Skeletal muscle tissue (tissue), 4 donors: ENCODE measurements around the gene ADH1A. TPM values are rescaled to one million over a fixed set of nuclear protein-coding genes. Genes with fewer than 3 reads are reported as not detected.
A peak's percentile ranks its signal among the peaks of the same experiment; 100 is the strongest.
"Not testable (repeated sequence)": the region's sequence is repeated elsewhere in the genome, so short reads cannot be mapped to it uniquely, and the experiment has no call there.

Experiments used
- H3K27ac ChIP-seq: one replicate; pipeline ENCODE4 v1.7.0; 2013; ENCODE audit warnings: mild to moderate bottlenecking, low read depth, low read length, inconsistent platforms
- H3K27me3 ChIP-seq, 3 donors: one replicate each; pipeline ENCODE4 v1.7.0; 2013; ENCODE audit warnings: low read length in 3 of 3; ENCODE audit not compliant: control insufficient read depth in 3 of 3, insufficient read depth in 3 of 3
- H3K36me3 ChIP-seq, 3 donors: one replicate each; pipeline ENCODE4 v1.7.0; 2013; ENCODE audit warnings: low read length in 3 of 3; ENCODE audit not compliant: control insufficient read depth in 3 of 3, insufficient read depth in 3 of 3
- H3K4me1 ChIP-seq, 3 donors: one replicate each; pipeline ENCODE4 v1.7.0; 2013; ENCODE audit warnings: low read length in 3 of 3, mild to moderate bottlenecking in 3 of 3; ENCODE audit not compliant: control insufficient read depth in 3 of 3, insufficient read depth in 3 of 3
- H3K4me3 ChIP-seq, 3 donors: one replicate each; pipeline ENCODE4 v1.7.0; 2013; ENCODE audit warnings: low read length in 3 of 3
- H3K9ac ChIP-seq, 3 donors: one replicate each; pipeline ENCODE4 v1.7.0; 2013; ENCODE audit warnings: low read length in 3 of 3, mild to moderate bottlenecking in 3 of 3, moderate library complexity in 2 of 3, low read depth in 1 of 3
- H3K9me3 ChIP-seq, 3 donors: one replicate each; pipeline ENCODE4 v1.7.0; 2013; ENCODE audit warnings: low read length in 3 of 3; ENCODE audit not compliant: control insufficient read depth in 3 of 3
- total RNA-seq: library from RNA; depleted of rRNA; stranded (reverse); fragments of >200 nt; gene quantifications from one replicate; pipeline ENCODE4 v1.2.3, GENCODE V29; 2014
- donor health status: Osteomylitis.

ADH1A gene
- total RNA-seq, 1 donor from 2014 or later: 0.52 TPM

DNA sequence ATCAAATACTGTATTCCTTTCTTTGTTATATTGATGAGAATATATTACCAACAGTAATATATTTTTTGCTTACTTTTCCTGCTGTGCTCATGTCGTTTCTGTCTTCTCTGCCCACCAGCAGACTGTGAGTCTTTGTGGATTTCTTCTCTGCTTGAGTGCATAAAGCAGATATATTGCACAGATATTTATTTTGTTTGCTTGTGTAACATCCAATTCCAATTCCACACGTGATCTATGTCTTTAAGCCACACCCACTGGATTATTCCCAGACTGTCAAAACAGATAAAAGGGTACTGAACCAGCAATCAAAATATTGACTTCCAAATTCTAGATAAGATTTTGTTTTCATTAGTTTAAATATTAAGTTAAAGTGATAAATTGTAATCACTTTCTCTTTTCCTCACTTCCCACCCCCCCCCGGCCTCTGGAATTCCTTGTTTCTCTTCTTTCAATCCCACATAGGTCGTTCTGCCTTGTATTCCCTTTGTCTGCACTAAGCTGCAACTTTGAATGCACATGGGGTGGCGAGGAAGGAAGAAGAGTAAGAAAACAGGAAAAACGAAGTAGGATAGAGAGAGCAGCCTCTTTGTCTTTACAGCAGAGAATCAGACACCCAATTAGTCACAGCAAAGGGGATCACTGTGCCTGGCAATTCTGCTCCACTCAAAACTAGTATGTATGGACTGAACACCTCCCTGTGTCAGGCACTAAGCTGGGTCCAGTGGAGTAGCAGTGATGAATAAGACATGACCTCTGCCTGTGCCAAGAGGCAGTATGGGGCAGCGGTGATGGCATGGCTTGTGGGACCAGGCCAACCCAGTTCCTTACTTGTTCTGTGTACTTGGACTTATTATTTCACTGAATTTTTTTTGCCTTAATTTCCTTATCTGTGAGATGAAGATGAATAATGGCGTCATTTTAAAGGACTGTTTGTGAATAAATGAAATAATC lies 30.7 kb upstream of the ADH1A start, which contains the start of gene ADH1B:
TSS of gene ADH1B (minus strand) at position 161 of the 951 bp plus-strand sequence. CDS start at position 91, 70 bp downstream.
- Histone ChIP-seq H3K27me3 (no peaks in the 10 kb centered on the region), H3K27ac (no peak within 1 kb of the TSS), H3K9ac (no peak within 1 kb of the TSS), H3K36me3 (no peaks in the 10 kb centered on the region), H3K4me1 (peaks cover 11 to 15% (median 12%) of the 10 kb centered on the region in 3 donors), H3K4me3 (peak within 1 kb of the TSS in 1 of 3 donors; percentile 46), H3K9me3 (no peaks in the 10 kb centered on the region)

DNA sequence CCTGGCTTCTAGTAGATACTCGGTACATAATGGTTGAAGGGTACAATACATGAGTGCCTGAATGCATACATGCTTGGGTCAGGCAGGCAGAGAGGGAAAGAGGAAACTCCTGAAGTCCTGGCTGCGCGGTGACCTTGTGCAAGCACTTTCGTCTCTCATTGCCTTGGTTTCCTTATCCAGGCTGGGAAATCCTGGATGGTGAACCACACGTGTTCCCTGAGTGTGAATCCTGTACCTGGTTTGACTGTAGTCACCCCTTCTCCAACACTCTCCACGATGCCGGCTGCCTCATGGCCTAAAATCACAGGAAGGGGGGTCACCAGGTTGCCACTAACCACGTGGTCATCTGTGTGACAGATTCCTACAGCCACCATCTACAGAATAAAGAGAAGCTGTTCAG lies 27.0 kb upstream of the ADH1A start:
- not testable (repeated sequence) for H3K27ac ChIP-seq, H3K27me3 ChIP-seq, H3K36me3 ChIP-seq, H3K4me1 ChIP-seq, H3K9me3 ChIP-seq, H3K4me3 ChIP-seq, H3K9ac ChIP-seq

DNA sequence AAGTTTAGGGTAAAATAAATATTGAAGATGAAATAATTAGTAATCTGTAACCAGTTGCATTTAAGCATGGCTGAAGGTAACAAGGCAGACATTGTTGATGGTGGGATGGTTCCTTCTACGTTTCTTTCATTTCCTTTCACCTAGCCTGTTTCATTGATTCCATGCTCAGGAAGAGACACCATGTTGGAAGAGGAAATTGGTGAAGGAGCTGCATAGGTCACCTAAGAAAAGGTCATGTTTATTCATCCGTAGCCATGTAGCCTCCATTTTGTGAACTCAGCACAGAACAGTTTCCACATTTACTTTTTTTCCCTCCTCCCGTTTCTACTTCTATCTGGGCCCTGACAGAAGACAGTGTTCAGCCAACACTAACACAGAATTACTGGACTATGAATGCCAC lies 26.6 kb upstream of the ADH1A start:
- Histone ChIP-seq H3K9ac (no peak overlapping the region), H3K4me3 (no peak overlapping the region), H3K27me3 (no peaks in the 10 kb centered on the region), H3K36me3 (no peaks in the 10 kb centered on the region), H3K9me3 (no peaks in the 10 kb centered on the region), H3K27ac (no peak overlapping the region), H3K4me1 (no peaks in the 10 kb centered on the region)

DNA sequence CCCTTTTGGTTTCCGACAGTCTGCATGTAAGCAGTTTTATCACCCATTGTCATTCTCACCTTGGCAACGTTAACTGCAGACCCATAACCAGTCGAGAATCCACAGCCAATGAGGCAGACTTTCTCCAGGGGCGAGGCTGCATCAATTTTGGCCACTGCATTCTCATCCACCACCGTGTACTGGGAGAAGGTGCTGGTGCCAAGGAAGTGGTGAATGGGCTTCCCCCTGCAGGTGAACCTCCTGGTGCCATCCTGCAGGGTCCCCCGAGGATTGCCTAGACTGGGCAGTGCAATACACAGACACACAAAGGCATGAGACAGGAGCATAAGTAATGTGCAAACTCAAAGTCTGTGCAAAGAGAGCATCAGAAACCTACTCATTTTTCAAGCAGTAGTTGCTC lies 25.1 kb upstream of the ADH1A start:
- no peaks in the 10 kb centered on the region for H3K4me1 ChIP-seq
- H3K9me3 ChIP-seq: no peaks in the 10 kb centered on the region
- no peak overlapping the region for H3K9ac ChIP-seq
- H3K4me3 ChIP-seq: no peak overlapping the region
- no peaks in the 10 kb centered on the region for H3K36me3 ChIP-seq
- H3K27me3 ChIP-seq: no peaks in the 10 kb centered on the region
- no peak overlapping the region for H3K27ac ChIP-seq

DNA sequence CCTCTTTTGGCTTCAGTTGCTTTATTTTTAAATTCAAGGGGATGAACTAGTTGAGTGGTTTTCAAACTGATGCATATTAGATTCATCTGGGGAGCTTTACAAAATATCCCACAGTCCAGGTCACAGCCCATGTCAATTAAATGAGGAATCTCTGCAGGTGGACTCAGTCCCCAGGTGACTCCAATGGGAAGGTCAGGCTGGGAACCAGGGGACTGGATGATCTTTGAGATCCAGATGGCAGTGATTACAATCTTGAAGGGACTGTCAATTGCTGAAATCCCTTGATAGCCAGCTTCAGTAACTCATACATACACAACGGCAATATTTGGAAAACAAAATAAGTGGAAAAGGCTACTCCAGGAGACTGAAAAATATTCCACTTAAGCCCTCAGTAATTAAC lies 23.4 kb upstream of the ADH1A start:
- Histone ChIP-seq H3K9me3 (no peaks in the 10 kb centered on the region), H3K27me3 (no peaks in the 10 kb centered on the region), H3K36me3 (no peaks in the 10 kb centered on the region), H3K4me3 (no peak overlapping the region), H3K27ac (no peak overlapping the region), H3K9ac (no peak overlapping the region), H3K4me1 (no peaks in the 10 kb centered on the region)

DNA sequence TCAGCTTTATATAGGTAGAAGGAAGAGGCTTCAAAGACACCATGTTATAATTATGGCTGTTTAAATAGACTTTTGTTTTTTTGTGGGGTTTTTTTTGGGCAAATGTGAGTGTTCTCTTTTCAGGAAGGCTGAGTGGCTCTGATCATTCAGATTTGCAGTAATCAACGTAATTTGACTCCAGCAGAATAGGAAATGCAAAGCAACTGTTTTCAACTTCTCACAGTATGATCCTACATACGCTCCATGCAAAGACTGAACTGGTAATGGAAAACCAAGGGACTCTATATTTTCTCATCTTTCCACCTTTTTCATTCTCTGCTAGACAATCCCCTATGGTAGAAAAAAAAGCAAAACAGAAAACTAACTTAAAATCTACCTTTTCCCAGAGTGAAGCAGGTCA lies 19.6 kb upstream of the ADH1A start:
- H3K9me3 ChIP-seq: no peaks in the 10 kb centered on the region
- no peak overlapping the region for H3K27ac ChIP-seq
- no peak overlapping the region for H3K4me3 ChIP-seq
- no peaks in the 10 kb centered on the region for H3K27me3 ChIP-seq
- no peak overlapping the region for H3K9ac ChIP-seq
- H3K36me3 ChIP-seq: no peaks in the 10 kb centered on the region
- no peaks in the 10 kb centered on the region for H3K4me1 ChIP-seq

DNA sequence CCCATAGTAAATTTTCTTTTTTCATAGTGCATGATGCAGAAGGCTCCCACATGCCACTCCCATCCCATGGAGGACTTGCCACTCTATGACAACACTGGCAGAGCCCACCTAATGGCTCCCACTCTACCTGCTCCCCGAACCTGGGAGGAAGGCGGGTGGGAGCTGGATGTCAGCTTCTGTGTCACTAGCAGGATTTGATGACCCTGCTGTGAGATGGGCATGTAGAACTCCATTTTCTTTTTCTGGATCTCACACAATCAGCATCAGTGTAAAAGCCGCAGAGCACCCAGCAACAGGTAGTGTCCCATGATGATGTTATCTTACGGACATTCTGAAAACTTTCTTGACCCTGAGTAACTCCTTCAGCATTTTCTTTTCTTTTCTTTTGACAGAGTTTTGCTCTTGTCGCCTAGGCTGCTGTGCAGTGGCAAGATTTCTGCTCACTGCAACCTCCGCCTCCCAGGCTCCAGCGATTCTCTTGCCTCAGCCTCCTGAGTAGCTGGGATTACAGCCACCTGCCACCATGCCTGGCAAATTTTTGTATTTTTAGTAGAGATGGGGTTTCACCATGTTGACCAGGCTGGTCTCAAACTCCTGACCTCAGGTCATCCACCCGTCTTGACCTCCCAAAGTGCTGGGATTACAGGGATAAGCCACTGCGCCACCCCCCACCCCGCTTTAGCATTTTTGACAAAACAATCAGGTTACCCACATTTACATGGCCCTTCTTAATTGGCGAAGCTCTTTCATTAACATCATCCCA lies 15.0 kb upstream of the ADH1A start:
- no peak overlapping the region for H3K4me3 ChIP-seq
- no peak overlapping the region for H3K27ac ChIP-seq
- H3K4me1 ChIP-seq: peaks cover 0 to 2% (median 0%) of the 10 kb centered on the region in 3 donors
- H3K9me3 ChIP-seq: no peaks in the 10 kb centered on the region
- H3K27me3 ChIP-seq: no peaks in the 10 kb centered on the region
- no peak overlapping the region for H3K9ac ChIP-seq
- no peaks in the 10 kb centered on the region for H3K36me3 ChIP-seq

DNA sequence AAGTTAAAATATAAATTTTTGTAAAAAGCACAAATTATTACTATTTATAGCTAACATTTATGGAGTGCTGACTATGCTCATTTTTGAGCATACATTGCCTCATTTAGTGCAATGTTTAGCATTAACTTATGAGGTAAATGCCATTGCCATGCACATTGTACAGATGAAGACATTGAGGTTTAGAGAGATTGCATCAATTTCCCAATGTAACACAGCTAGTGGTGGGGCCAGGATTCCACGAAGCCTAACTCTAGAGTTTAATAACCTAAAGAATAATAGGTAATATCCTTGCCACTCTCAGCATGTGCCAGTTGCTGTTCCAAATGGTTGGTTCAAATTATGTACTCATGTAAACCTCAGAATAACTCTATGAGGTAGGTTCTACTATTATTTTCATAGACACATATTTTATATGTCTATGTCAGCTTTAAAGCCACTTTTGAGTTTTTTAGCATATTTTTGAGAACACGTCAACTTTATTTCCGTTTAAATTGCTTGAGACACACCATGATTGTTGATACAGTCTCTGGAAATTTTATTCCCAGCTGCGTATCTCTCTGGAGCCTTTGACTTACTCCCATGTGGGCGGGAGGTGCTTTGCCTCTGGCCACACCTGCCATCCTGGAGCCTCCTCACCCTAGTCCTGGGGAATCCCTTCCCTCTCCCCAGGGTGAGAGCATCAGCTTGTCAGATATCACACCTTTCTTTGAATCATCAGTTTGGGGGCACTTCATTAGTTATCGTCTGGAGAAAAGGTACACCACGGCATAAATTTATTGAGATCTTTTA lies 10.8 kb upstream of the ADH1A start:
- no peaks in the 10 kb centered on the region for H3K36me3 ChIP-seq
- no peak overlapping the region for H3K27ac ChIP-seq
- no peak overlapping the region for H3K9ac ChIP-seq
- H3K4me3 ChIP-seq: no peak overlapping the region
- no peaks in the 10 kb centered on the region for H3K9me3 ChIP-seq
- no peaks in the 10 kb centered on the region for H3K27me3 ChIP-seq
- peaks cover 0 to 4% (median 0%) of the 10 kb centered on the region in 3 donors for H3K4me1 ChIP-seq

DNA sequence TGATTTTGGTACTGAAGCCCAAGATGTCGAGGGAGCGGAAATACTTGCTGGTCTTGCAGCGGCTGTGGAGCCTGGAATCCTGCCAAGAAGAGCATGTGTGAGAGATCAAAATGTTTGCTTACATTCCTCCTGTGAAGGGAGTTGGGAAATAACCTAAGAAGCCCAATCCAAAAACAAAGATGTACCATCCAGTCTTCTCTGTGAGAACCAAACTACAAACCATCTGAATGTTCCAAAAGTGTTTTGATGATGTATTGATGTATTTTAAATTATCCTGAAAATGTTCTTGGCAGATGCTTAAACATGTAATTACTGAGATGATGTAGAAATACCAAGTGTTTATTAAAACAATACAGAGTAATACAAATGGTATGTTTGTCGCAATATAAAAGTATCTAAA lies 10.1 kb upstream of the ADH1A start:
- H3K36me3 ChIP-seq: no peaks in the 10 kb centered on the region

More for the DNA sequence above, 10.1 kb upstream of the ADH1A start:
- Histone ChIP-seq H3K4me1 (peaks cover 0 to 4% (median 0%) of the 10 kb centered on the region in 3 donors), H3K9me3 (no peaks in the 10 kb centered on the region), H3K27ac (no peak overlapping the region), H3K4me3 (no peak overlapping the region), H3K27me3 (no peaks in the 10 kb centered on the region), H3K9ac (no peak overlapping the region)
